ENCODE results near the gene SMARCB1.

Gene SMARCB1

DNA sequence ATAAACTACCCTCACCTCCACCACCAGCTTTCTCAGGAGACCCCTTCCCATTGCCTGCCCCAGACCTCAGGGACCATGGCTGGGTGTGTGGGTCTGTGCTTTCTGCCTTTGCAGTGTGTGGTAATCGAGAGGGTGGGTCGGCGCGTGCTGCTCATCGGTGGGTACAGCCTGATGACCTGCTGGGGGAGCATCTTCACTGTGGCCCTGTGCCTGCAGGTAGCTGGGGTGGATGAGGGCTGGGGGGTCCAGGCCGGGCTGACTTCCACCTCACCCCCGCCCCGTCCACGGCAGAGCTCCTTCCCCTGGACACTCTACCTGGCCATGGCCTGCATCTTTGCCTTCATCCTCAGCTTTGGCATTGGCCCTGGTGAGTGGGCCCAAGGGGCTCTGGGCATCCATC is 96.9 kb downstream of the SMARCB1 start:
- Histone ChIP-seq H3K4me3 (ENCODE audit: insufficient read depth, low read depth, low read length) (no peak overlapping the region), H3K4me1 (ENCODE audit: control insufficient read depth, insufficient read depth, low read length) (peaks cover 3% of the 10 kb centered on the region), H3K9me3 (ENCODE audit: control insufficient read depth, low read length) (no peaks in the 10 kb centered on the region), H3K36me3 (ENCODE audit: control insufficient read depth, insufficient read depth, low read length) (no peaks in the 10 kb centered on the region), H3K27me3 (ENCODE audit: control insufficient read depth, insufficient read depth, low read length, poor library complexity, severe bottlenecking) (no peaks in the 10 kb centered on the region), H3K27ac (ENCODE audit: insufficient read depth, low read depth, low read length, poor library complexity, severe bottlenecking) (no peak overlapping the region)
- 94 to 96% methylated on average over 9 of the region's 9 CpGs for WGBS, 2 experiments

DNA sequence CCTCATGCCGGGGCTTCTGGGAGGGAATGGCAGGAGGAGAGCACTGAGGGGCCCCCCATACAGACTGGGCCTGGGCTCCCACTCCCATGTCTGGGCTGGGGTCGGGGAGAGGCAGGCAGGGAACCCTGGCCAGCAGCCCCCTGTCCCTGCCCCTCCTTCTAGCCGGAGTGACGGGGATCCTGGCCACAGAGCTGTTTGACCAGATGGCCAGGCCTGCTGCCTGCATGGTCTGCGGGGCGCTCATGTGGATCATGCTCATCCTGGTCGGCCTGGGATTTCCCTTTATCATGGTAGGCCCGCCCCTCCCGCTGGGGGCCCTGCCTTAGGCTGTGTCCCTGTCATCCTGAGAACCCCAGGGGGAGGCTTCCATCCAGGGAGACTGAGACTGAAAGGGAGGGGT is 97.4 kb downstream of the SMARCB1 start:
- 89 to 90% methylated on average over 9 of the region's 9 CpGs for WGBS, 2 experiments
- H3K4me1 ChIP-seq (ENCODE audit: control insufficient read depth, insufficient read depth, low read length), result peaks cover 7% of the 10 kb centered on the region
- no peaks in the 10 kb centered on the region for H3K36me3 ChIP-seq (ENCODE audit: control insufficient read depth, insufficient read depth, low read length)
- no peak overlapping the region for H3K4me3 ChIP-seq (ENCODE audit: insufficient read depth, low read depth, low read length)
- H3K27me3 ChIP-seq (ENCODE audit: control insufficient read depth, insufficient read depth, low read length, poor library complexity, severe bottlenecking), result no peaks in the 10 kb centered on the region
- H3K27ac ChIP-seq (ENCODE audit: insufficient read depth, low read depth, low read length, poor library complexity, severe bottlenecking), result no peak overlapping the region
- H3K9me3 ChIP-seq (ENCODE audit: control insufficient read depth, low read length), result no peaks in the 10 kb centered on the region
